Right cardiac atrium (tissue), 5 donors: ENCODE measurements around the gene OR2L3. TPM values are rescaled to one million over a fixed set of nuclear protein-coding genes. Genes with fewer than 3 reads are reported as not detected.
"Not testable (repeated sequence)": the region's sequence is repeated elsewhere in the genome, so short reads cannot be mapped to it uniquely, and the experiment has no call there.

Experiments
- ATAC-seq, 2 donors: fragments of 200-7000 bp; cut with Tn5 transposase; one replicate each; pipeline versions ENCODE4 v1.8.0 to v1.9.1; 2020; ENCODE audit warnings: moderate library complexity in 2 of 2, mild to moderate bottlenecking in 1 of 2
- DNase-seq, 3 donors: peaks; one replicate each; pipeline ENCODE4 v3.0.0-alpha.2; 2020
- H3K27ac ChIP-seq: one replicate; pipeline ENCODE4 v1.5.1; 2013; ENCODE audit warnings: mild to moderate bottlenecking, low read length, control low read depth, moderate library complexity
- H3K27me3 ChIP-seq: one replicate; pipeline ENCODE4 v1.6.1; 2013; ENCODE audit not compliant: control insufficient read depth, insufficient read depth
- H3K4me1 ChIP-seq: one replicate; pipeline ENCODE4 v1.6.1; 2013; ENCODE audit warnings: low read length; ENCODE audit not compliant: control insufficient read depth, insufficient read depth
- H3K4me3 ChIP-seq: one replicate; pipeline ENCODE4 v1.5.1; 2013; ENCODE audit warnings: low read length, control low read depth
- H3K9me3 ChIP-seq: one replicate; pipeline ENCODE4 v1.6.1; 2013; ENCODE audit warnings: low read length; ENCODE audit not compliant: control insufficient read depth
- WGBS: extraction: QIAGEN DNeasy Blood & Tissue Kit; methylation state at CpG from one replicate; pipeline ENCODE4 v1.1.7; 2013; 5-methylcytosine and 5-hydroxymethylcytosine counted together
- intact Hi-C, 4 donors: fragments of 100-400 bp; cut with DNase I; formaldehyde crosslinking; loops; one replicate each; pipeline versions ENCODE4 v1.11.0 to v1.14.0; 2022 to 2023
- polyA plus RNA-seq: library from polyadenylated mRNA; stranded (reverse); fragments of 200-250 nt; gene quantifications from one replicate; pipeline ENCODE4 v1.2.3, GENCODE V29; 2013
- total RNA-seq, 4 donors: library from RNA; stranded (reverse); fragmentation: NEBNext Ultra II Directional; extraction: Animal tissue kit (Norgen Biotek cat#: 25700); gene quantifications; one replicate each; pipeline ENCODE4 v1.2.1, GENCODE V29; 2021
- donor health status: healthy with polysubstance abuse.
- donor health status: DM: no; HTN: yes; CAD: no.
- donor health status: DM: no; HTN: no; CAD: no.
- donor health status: DM: no; HTN: yes; CAD: no; lungs with severe emphysema.
- donor health status: DM: yes; HTN: yes; CAD: no.

The OR2L3 gene
- total and polyA plus RNA-seq, 5 donors, result not detected

DNA sequence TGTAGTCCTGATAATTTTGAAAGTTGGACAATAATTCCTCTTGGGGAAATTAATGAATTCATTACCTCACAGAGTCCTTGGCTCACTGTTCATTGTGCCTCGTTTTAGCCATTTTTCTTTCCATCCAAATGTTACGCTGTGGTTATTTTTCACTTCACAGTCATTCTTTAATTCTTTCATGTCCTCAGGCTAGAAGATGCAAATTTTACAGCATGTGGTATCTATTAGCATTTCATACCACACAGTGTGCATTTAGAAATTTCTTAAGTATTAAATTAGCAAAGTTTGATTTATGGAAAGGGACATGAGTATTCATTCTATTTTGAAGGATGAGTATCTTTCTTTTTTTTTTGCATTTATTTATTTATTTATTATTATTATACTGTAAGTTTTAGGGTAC lies 18.4 kb downstream of the OR2L3 start:
- no peak overlapping the region for H3K4me3 ChIP-seq
- intact Hi-C loops, result no loop called here
- DNase-seq (no peak), ATAC-seq (no peak)
- H3K27ac ChIP-seq, result no peak overlapping the region
- H3K9me3 ChIP-seq, result no peaks in the 10 kb centered on the region
- H3K27me3 ChIP-seq, result no peaks in the 10 kb centered on the region
- WGBS, result 71% methylated on average over 2 of the region's 2 CpGs
- H3K4me1 ChIP-seq, result no peaks in the 10 kb centered on the region

DNA sequence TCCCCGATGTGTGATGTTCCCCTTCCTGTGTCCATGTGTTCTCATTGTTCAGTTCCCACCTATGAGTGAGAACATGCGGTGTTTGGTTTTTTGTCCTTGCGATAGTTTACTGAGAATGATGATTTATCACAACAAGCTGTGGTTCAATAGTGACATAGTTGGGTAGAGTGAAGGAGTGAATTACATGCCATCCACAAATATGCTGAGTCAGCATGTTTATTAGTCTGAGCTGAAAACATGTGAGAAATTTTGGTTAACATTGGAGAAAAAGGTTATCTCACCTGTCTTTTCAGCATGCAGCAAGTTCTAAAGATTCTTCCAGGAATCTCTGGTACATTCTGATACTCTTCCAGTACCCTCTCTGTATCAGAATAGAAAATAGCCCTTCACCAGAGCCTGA lies 19.0 kb downstream of the OR2L3 start:
- WGBS, result 98% methylated on average over 3 of the region's 3 CpGs
- no peak for DNase-seq
- H3K4me3 ChIP-seq, result no peak overlapping the region

DNA sequence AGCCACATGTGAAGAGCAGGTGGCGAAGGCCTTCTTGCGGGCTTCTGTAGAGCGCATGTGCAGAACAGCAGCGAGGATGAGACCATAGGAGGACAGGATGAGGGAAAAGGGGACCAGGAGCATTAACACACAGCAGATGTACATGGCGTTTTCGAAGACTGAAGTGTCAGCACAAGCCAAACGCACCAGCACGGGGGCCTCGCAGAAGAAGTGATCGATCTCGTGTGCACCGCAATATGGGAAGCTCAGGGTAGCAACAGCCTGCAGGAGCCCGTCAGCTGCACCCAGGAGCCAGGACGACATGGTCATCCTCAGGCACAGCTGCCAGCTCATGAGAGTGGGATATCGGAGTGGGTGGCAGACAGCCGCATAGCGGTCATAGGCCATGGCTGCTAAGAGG lies 37.2 kb downstream of the OR2L3 start:
- WGBS, result 83% methylated on average over 11 of the region's 17 CpGs
- intact Hi-C loops, result not testable (repeated sequence)

More for the DNA sequence above, 19.0 kb downstream of the OR2L3 start:
- Histone ChIP-seq H3K27ac (no peak overlapping the region), H3K4me1 (no peaks in the 10 kb centered on the region), H3K27me3 (no peaks in the 10 kb centered on the region), H3K9me3 (no peaks in the 10 kb centered on the region)
- intact Hi-C loops, result no loop called here
- no peak for ATAC-seq

DNA sequence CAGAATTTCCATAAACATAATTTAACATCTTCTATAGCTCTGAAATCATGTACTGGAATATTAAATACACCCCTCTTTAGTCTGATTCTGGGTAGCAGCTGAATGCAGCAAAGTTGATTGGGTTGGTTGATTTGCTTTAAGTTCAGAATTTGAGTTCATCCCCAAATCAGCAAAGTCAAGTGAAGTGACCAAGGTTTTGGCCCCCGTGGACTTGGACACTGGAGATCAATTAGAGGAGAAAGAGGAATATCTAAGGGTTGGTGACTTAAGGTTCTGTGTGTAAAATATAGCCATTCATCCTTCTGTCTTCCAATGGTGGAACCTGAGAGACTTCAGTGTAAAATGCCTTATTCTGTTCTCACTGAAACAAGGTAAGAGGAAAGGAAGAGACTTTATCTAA lies 48.2 kb downstream of the OR2L3 start, which contains the start of gene OR2L13:
Gene OR2L13, plus strand, starts transcription at position 301 of the 400 bp plus-strand sequence. CDS start 4,192 bp downstream, outside the sequence.
- Histone ChIP-seq H3K4me3 (no peak within 1 kb of the TSS), H3K9me3 (no peaks in the 10 kb centered on the region), H3K4me1 (no peaks in the 10 kb centered on the region), H3K27ac (no peak within 1 kb of the TSS), H3K27me3 (no peaks in the 10 kb centered on the region)
- intact Hi-C loops, result no loop called here
- WGBS, result 43% methylated on average over 1 of the region's 1 CpG
- DNase-seq (no peak), ATAC-seq (no peak)

More for the DNA sequence above, 37.2 kb downstream of the OR2L3 start:
- not testable (repeated sequence) for ATAC-seq, H3K4me1 ChIP-seq, H3K9me3 ChIP-seq, H3K27ac ChIP-seq, H3K27me3 ChIP-seq, H3K4me3 ChIP-seq
- DNase-seq, result peak in 1 of 3 donors; percentile 18

DNA sequence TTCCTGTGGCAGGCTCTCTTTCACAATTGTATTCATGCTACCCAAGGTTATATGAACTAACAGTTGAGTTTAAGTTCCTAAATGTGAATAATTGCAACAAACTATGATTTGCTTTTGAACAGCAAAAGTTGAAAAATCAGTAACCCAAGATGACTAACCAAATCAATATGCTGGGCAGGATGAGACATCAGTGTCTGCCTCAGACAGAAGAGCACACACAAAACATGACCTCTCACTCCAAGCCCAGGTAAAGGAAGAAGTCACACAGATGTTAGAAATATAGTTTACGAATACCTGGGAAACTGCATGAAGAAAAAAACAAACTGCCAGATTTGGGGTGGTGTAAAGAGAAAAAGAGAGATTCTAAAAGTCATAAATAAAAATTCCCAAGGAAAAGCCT lies 51.9 kb downstream of the OR2L3 start:
- no peak for DNase-seq
- 55% methylated on average over 1 of the region's 1 CpG for WGBS
- Histone ChIP-seq H3K4me3 (no peak overlapping the region), H3K27me3 (no peaks in the 10 kb centered on the region), H3K4me1 (no peaks in the 10 kb centered on the region), H3K27ac (no peak overlapping the region), H3K9me3 (no peaks in the 10 kb centered on the region)
- intact Hi-C loops, result no loop called here
- no peak for ATAC-seq

DNA sequence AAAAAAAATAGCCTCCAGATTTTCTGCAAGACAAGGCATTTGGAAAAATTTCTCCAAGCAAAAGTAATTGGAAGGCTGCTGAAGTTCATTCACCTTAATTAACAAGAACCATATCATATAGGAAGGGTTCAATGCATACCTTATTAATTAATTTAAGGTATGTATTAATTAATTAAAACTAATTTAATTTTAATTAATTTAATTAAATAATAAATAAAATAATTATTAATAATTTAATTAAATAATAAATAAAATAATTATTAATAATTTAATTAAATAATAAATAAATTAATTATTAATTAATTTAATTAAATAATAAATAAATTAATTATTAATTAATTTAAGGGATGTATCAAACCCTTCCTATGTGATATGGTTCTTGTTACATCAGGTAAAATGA lies 56.2 kb downstream of the OR2L3 start:
- Histone ChIP-seq H3K27me3 (no peaks in the 10 kb centered on the region), H3K27ac (no peak overlapping the region), H3K4me3 (no peak overlapping the region), H3K9me3 (no peaks in the 10 kb centered on the region), H3K4me1 (no peaks in the 10 kb centered on the region)
- DNase-seq (no peak), ATAC-seq (no peak)
- intact Hi-C loops, result no loop called here

DNA sequence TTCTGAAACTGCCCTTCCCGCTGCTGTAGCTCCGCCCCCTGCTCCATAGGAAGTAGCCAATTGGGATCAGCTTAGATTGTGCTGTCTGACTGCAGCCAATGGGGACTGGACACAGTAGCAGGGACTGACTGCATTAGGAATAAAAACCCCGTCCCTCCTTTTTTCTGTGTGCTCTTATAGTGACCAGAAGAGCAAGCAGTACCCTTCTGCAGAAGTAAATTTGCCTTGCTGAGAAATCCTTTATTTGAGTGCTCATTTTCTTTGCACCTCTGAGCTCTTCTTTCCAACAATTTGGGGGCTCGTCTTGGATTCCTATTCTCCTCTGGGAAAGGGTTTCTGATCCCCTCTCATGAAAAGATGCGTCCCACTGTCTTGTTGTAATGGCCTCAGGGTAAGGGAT lies 64.5 kb downstream of the OR2L3 start:
- Histone ChIP-seq H3K27me3 (no peaks in the 10 kb centered on the region), H3K27ac (no peak overlapping the region), H3K4me3 (no peak overlapping the region), H3K4me1 (no peaks in the 10 kb centered on the region), H3K9me3 (peaks cover 8% of the 10 kb centered on the region)
- WGBS, result 62% methylated on average over 5 of the region's 5 CpGs
- no peak for ATAC-seq
- intact Hi-C loops, result no loop called here
- DNase-seq, result no peak

Other genes with a start within 250 kb of the OR2L3 start
- gene OR14A16, start 222.7 kb upstream of the OR2L3 start, total RNA-seq, result not detected
- gene OR14A16, start 222.7 kb upstream of the OR2L3 start, polyA plus RNA-seq, result not detected
- gene OR11L1, start 204.9 kb upstream of the OR2L3 start, total RNA-seq, result not detected
- gene OR11L1, start 204.9 kb upstream of the OR2L3 start, polyA plus RNA-seq, result not detected
- under 1 TPM; 0.25 to 0.56 (median 0.47) TPM for gene TRIM58, start 189.6 kb upstream of the OR2L3 start, total RNA-seq
- 0.07 TPM for gene TRIM58, start 189.6 kb upstream of the OR2L3 start, polyA plus RNA-seq
- under 1 TPM in 1 of 4 donors, not detected in 3; 0.26 TPM for gene OR2W3, start 151.2 kb upstream of the OR2L3 start, total RNA-seq
- not detected for gene OR2W3, start 151.2 kb upstream of the OR2L3 start, polyA plus RNA-seq
- gene OR2T8, start 126.6 kb upstream of the OR2L3 start, total RNA-seq, result not detected
- gene OR2T8, start 126.6 kb upstream of the OR2L3 start, polyA plus RNA-seq, result not detected
- not detected for gene OR2AJ1, start 121.9 kb upstream of the OR2L3 start, total RNA-seq
- gene OR2AJ1, start 121.9 kb upstream of the OR2L3 start, polyA plus RNA-seq, result not detected
- not detected for gene OR2L8, start 98.0 kb upstream of the OR2L3 start, total RNA-seq
- gene OR2L8, start 98.0 kb upstream of the OR2L3 start, polyA plus RNA-seq, result not detected
- not detected for gene OR2AK2, start 81.6 kb upstream of the OR2L3 start, total RNA-seq
- gene OR2AK2, start 81.6 kb upstream of the OR2L3 start, polyA plus RNA-seq, result not detected
- not detected for gene OR2L5, start 33.2 kb upstream of the OR2L3 start, total RNA-seq
- not detected for gene OR2L5, start 33.2 kb upstream of the OR2L3 start, polyA plus RNA-seq
- gene OR2L2, start 16.8 kb upstream of the OR2L3 start, total RNA-seq, result under 1 TPM in 1 of 4 donors, not detected in 3; 0.14 TPM
- not detected for gene OR2L2, start 16.8 kb upstream of the OR2L3 start, polyA plus RNA-seq
- gene OR2L13, start 48.3 kb downstream of the OR2L3 start, total RNA-seq, result not detected
- gene OR2L13, start 48.3 kb downstream of the OR2L3 start, polyA plus RNA-seq, result not detected
- gene OR2M5, start 98.3 kb downstream of the OR2L3 start, total RNA-seq, result not detected
- not detected for gene OR2M5, start 98.3 kb downstream of the OR2L3 start, polyA plus RNA-seq
- gene OR2M2, start 128.0 kb downstream of the OR2L3 start, total RNA-seq, result not detected
- gene OR2M2, start 128.0 kb downstream of the OR2L3 start, polyA plus RNA-seq, result not detected
- not detected for gene OR2M3, start 150.4 kb downstream of the OR2L3 start, total RNA-seq
- gene OR2M3, start 150.4 kb downstream of the OR2L3 start, polyA plus RNA-seq, result not detected
- not detected for gene OR2M4, start 184.6 kb downstream of the OR2L3 start, total RNA-seq
- not detected for gene OR2M4, start 184.6 kb downstream of the OR2L3 start, polyA plus RNA-seq
- not detected for gene OR2T33, start 231.1 kb downstream of the OR2L3 start, total RNA-seq
- gene OR2T33, start 231.1 kb downstream of the OR2L3 start, polyA plus RNA-seq, result not detected